ENCODE results near the gene SPATS2L. TPM values are rescaled to one million over a fixed set of nuclear protein-coding genes. Genes with fewer than 3 reads are reported as not detected.

SPATS2L gene
- total and polyA plus RNA-seq, 2 of the 13 experiments (the other 11 are each of a cell fraction or from before 2014, with no cell fraction given): 154 to 212 TPM

DNA sequence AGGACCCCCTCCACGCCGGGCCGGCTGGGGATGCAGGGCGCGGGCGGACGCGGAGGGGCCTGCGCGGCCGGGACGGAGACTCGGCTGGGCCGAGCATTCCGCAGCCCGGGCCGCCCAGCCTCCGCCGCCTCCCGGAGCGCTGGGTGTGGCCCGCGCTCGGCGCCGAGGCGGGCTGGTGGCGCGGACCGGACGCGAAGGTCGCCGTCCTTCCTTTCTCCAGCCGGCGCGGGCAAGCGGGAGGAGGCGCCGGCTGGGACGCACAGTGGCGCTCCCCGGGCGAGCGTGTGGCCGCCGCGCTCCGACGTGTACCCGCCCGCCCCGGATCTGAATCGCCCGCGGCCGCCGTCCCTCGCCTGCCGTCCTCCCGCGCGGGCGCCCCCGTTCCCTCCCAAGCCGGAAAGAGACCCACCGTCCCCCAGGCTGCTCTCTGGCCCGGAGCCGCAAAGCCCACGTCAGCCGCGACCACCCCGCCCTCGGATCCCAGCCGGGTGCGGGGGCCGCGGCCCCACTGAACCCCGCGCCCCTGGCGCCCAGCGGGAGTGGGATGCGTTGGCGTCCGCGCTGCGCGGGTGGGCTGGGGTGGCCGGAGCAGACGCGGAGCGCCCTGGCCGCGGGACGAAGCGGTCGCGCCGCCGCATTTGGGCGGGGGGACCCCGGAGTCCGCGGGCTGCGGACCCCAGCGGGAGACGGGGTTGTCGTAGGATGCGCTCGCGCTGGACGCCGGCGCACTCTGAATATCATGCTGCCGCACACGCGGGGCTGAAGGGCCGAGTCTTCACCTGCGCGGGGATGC lies 634 bp downstream of the SPATS2L start (continued):
- TF ChIP-seq, protein P1, sequence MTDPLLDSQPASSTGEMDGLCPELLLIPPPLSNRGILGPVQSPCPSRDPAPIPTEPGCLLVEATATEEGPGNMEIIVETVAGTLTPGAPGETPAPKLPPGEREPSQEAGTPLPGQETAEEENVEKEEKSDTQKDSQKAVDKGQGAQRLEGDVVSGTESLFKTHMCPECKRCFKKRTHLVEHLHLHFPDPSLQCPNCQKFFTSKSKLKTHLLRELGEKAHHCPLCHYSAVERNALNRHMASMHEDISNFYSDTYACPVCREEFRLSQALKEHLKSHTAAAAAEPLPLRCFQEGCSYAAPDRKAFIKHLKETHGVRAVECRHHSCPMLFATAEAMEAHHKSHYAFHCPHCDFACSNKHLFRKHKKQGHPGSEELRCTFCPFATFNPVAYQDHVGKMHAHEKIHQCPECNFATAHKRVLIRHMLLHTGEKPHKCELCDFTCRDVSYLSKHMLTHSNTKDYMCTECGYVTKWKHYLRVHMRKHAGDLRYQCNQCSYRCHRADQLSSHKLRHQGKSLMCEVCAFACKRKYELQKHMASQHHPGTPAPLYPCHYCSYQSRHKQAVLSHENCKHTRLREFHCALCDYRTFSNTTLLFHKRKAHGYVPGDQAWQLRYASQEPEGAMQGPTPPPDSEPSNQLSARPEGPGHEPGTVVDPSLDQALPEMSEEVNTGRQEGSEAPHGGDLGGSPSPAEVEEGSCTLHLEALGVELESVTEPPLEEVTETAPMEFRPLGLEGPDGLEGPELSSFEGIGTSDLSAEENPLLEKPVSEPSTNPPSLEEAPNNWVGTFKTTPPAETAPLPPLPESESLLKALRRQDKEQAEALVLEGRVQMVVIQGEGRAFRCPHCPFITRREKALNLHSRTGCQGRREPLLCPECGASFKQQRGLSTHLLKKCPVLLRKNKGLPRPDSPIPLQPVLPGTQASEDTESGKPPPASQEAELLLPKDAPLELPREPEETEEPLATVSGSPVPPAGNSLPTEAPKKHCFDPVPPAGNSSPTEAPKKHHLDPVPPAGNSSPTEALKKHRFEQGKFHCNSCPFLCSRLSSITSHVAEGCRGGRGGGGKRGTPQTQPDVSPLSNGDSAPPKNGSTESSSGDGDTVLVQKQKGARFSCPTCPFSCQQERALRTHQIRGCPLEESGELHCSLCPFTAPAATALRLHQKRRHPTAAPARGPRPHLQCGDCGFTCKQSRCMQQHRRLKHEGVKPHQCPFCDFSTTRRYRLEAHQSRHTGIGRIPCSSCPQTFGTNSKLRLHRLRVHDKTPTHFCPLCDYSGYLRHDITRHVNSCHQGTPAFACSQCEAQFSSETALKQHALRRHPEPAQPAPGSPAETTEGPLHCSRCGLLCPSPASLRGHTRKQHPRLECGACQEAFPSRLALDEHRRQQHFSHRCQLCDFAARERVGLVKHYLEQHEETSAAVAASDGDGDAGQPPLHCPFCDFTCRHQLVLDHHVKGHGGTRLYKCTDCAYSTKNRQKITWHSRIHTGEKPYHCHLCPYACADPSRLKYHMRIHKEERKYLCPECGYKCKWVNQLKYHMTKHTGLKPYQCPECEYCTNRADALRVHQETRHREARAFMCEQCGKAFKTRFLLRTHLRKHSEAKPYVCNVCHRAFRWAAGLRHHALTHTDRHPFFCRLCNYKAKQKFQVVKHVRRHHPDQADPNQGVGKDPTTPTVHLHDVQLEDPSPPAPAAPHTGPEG (CRISPR knock-in tag; IDR thresholded peaks at IDR 0.05): no peak
- peak; percentile 99 for TF ChIP-seq AGO2 (optimal IDR thresholded peaks at IDR 0.05; ENCODE audit: low read depth, low read length)
- TF ChIP-seq, protein P2, sequence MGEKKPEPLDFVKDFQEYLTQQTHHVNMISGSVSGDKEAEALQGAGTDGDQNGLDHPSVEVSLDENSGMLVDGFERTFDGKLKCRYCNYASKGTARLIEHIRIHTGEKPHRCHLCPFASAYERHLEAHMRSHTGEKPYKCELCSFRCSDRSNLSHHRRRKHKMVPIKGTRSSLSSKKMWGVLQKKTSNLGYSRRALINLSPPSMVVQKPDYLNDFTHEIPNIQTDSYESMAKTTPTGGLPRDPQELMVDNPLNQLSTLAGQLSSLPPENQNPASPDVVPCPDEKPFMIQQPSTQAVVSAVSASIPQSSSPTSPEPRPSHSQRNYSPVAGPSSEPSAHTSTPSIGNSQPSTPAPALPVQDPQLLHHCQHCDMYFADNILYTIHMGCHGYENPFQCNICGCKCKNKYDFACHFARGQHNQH (CRISPR knock-in tag; IDR thresholded peaks at IDR 0.05): 0 out of 2 replicates have a peak, but pooled peaks have one; percentile 18
- no peak for TF ChIP-seq CHD2 (IDR thresholded peaks at IDR 0.05; ENCODE audit: low read depth, low read length)
- TF ChIP-seq ZFX (CRISPR knock-in tag; IDR thresholded peaks at IDR 0.05; ENCODE audit: low read depth): peak; percentile 28
- no peak; the same call in 1 of the 2 replicates for TF ChIP-seq PAX8 (CRISPR knock-in tag; IDR thresholded peaks at IDR 0.05; ENCODE audit: borderline replicate concordance)
- TF ChIP-seq SP1 (IDR thresholded peaks at IDR 0.05): no peak
- no peak for TF ChIP-seq SP1 (CRISPR knock-in tag; IDR thresholded peaks at IDR 0.05)
- TF ChIP-seq KLF16 (CRISPR knock-in tag; IDR thresholded peaks at IDR 0.05): peak in 1 of 2 experiments; percentile 18; a peak in 1 of 4 replicates
- no peak for TF ChIP-seq NFIB (CRISPR knock-in tag; IDR thresholded peaks at IDR 0.05; ENCODE audit: borderline replicate concordance)
- no peak for TF ChIP-seq ZNF468 (CRISPR knock-in tag; IDR thresholded peaks at IDR 0.05)
- peak; percentile 37; the same call in 1 of the 2 replicates for TF ChIP-seq CBFB (CRISPR knock-in tag; IDR thresholded peaks at IDR 0.05)
- no peak for TF ChIP-seq ZNF747 (CRISPR knock-in tag; IDR thresholded peaks at IDR 0.05; ENCODE audit: borderline replicate concordance)
- peak; percentile 51; the same call in 1 of the 2 replicates for TF ChIP-seq TOPORS (CRISPR knock-in tag; IDR thresholded peaks at IDR 0.05)
- peak; percentile 39; the same call in 1 of the 2 replicates for TF ChIP-seq KDM2A (CRISPR knock-in tag; IDR thresholded peaks at IDR 0.05; ENCODE audit: borderline replicate concordance, low read depth)
- TF ChIP-seq KMT2A (CRISPR knock-in tag; IDR thresholded peaks at IDR 0.05): peak; percentile 87
- TF ChIP-seq IKZF4 (CRISPR knock-in tag; IDR thresholded peaks at IDR 0.05; ENCODE audit: borderline replicate concordance, low read depth, not compliant biosample characterization): peak; percentile 56
- TF ChIP-seq ZNF746 (CRISPR knock-in tag; IDR thresholded peaks at IDR 0.05): 0 out of 2 replicates have a peak, but pooled peaks have one; percentile 26
- TF ChIP-seq ZFP36 (IDR thresholded peaks at IDR 0.05; ENCODE audit: borderline replicate concordance, low read depth, low read length, partially characterized antibody): no peak
- TF ChIP-seq IRX3 (CRISPR knock-in tag; IDR thresholded peaks at IDR 0.05; ENCODE audit: borderline replicate concordance, low read depth): 0 out of 2 replicates have a peak, but pooled peaks have one; percentile 4
- peak; percentile 87 for TF ChIP-seq ZNF563 (CRISPR knock-in tag; IDR thresholded peaks at IDR 0.05)
- TF ChIP-seq EED (CRISPR knock-in tag; IDR thresholded peaks at IDR 0.05): no peak
